ENCODE measurements around the gene KIAA1755.

GRCh38 chr20:38171675-38172043, 88.9 kb downstream of the KIAA1755 start:
- TF ChIP-seq POLR2A (IDR thresholded peaks at IDR 0.05; ENCODE audit: low read length) = no peak
- TF ChIP-seq GATA1 (IDR thresholded peaks at IDR 0.05; ENCODE audit: low read depth, low read length) = no peak

Measured in erythroblast (primary cell).